Mesodermal cell (in vitro differentiated cells): ENCODE results near the gene TYW1B.
"Not testable (repeated sequence)": the region's sequence is repeated elsewhere in the genome, so short reads cannot be mapped to it uniquely, and the experiment has no call there.

Experiments
- H3K27ac ChIP-seq: 2 replicates; pipeline ENCODE4 v1.7.0; 2013; ENCODE audit warnings: mild to moderate bottlenecking, low read depth, low read length, moderate library complexity; ENCODE audit not compliant: severe bottlenecking
- H3K36me3 ChIP-seq: 2 replicates; pipeline ENCODE4 v1.7.1; 2013; ENCODE audit warnings: mild to moderate bottlenecking, low read length, moderate library complexity; ENCODE audit not compliant: control insufficient read depth, insufficient read depth
- H3K4me1 ChIP-seq: one replicate; pipeline ENCODE4 v1.7.1; 2013; ENCODE audit warnings: mild to moderate bottlenecking, low read length; ENCODE audit not compliant: insufficient read depth, control insufficient read depth, poor library complexity, severe bottlenecking
- H3K4me3 ChIP-seq: 2 replicates; pipeline ENCODE4 v1.7.0; 2013; ENCODE audit warnings: low read length, control low read depth, mild to moderate bottlenecking; ENCODE audit not compliant: insufficient read depth, poor library complexity, severe bottlenecking; ENCODE audit errors: extremely low read depth
- H3K9me3 ChIP-seq: 2 replicates; pipeline ENCODE4 v1.7.1; 2013; ENCODE audit warnings: mild to moderate bottlenecking, low read length, moderate library complexity; ENCODE audit not compliant: control insufficient read depth
- WGBS, 2 experiments: methylation state at CpG; one replicate each; pipeline ENCODE4 v1.1.5; 2013; ENCODE audit warnings: missing lambda C conversion rate in 2 of 2; ENCODE audit not compliant: insufficient coverage in 2 of 2; 5-methylcytosine and 5-hydroxymethylcytosine counted together

The TYW1B gene

GRCh38 chr7:72783601-72784370 is 44.2 kb downstream of the TYW1B start:
- H3K36me3 ChIP-seq, H3K9me3 ChIP-seq, H3K27ac ChIP-seq, H3K4me3 ChIP-seq, H3K4me1 ChIP-seq: not testable (repeated sequence)
- WGBS, 2 experiments: no CpG with 5 or more reads among the region's 4 CpGs

DNA sequence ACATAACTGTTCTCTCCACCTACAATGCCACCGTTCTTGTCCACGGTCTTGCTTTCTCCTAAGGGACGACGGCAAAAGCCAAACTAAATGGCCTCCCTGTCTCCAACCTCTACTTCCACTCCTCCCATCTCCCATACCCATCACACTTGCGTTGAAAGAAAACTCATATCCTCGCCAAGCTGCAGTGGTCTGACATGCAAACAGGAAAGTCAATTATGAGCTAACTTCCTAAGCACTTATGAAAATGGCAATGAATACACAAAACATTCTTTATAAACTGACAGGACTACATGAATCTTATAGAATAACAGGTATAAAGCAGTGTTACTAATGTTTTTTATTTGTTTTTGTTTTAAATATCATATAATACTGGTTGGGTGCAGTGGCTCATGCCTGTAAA is 46.4 kb downstream of the TYW1B start:
- H3K4me1 ChIP-seq: peaks cover 7% of the 10 kb centered on the region
- H3K9me3 ChIP-seq: no peaks in the 10 kb centered on the region
- no peak overlapping the region for H3K27ac ChIP-seq
- WGBS, 2 experiments: 88 to 95% methylated on average over 4 to 6 of the region's 6 CpGs
- H3K36me3 ChIP-seq: no peaks in the 10 kb centered on the region
- H3K4me3 ChIP-seq: no peak overlapping the region

DNA sequence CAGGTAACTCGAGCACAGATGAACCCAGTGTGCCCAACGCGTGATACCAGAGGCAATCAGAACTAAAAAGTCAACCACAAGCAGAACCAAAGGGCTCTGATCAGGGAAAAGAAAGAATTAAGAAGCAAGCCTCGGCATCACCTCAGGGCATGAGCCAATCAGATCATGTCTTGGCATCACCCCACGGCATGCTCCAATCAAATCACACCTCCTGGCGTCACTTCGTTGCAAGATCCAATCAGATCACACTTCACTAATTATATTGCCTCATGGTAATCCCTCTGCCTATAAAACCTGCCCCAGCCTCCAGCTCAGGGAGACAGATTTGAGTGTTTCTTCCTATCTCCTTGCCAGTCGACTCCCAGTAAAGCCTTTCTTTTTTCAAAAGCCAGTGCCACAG is 46.8 kb downstream of the TYW1B start:
- 95 to 100% methylated on average over 2 to 5 of the region's 8 CpGs for WGBS, 2 experiments
- H3K4me1 ChIP-seq: peaks cover 7% of the 10 kb centered on the region
- no peaks in the 10 kb centered on the region for H3K36me3 ChIP-seq
- no peak overlapping the region for H3K4me3 ChIP-seq
- no peak overlapping the region for H3K27ac ChIP-seq
- H3K9me3 ChIP-seq: no peaks in the 10 kb centered on the region

- H3K4me1 ChIP-seq, H3K9me3 ChIP-seq, H3K4me3 ChIP-seq, H3K27ac ChIP-seq, H3K36me3 ChIP-seq: not testable (repeated sequence)
- WGBS, 2 experiments: 83 to 90% methylated on average over 2 of the region's 5 CpGs
Observed at GRCh38 chr7:72780289-72780894, 47.6 kb downstream of the TYW1B start.

DNA sequence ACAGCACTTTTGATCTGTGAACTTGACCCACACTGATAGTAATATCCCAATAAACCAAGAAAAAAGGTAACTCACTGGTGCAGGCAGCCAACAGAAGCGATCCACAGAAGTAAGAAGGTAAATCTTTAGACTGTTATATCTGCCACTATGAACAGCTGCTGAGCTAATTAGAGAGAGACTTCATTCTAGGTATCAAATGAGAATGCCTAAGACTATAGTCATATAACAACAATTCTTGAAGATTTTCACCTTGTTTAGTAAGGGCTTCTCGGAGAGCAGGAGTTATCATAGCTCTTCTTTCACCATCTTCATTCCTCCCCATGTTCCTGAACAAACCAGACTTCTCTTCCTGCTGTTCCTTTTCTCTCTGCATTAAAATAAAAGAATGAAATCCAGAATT is 50.8 kb downstream of the TYW1B start:
- 100% methylated on average over 1 of the region's 2 CpGs; no CpG with 5 or more reads in 1 of the 2 experiments for WGBS, 2 experiments
- H3K36me3 ChIP-seq, H3K4me3 ChIP-seq, H3K27ac ChIP-seq, H3K4me1 ChIP-seq, H3K9me3 ChIP-seq: not testable (repeated sequence)

- not testable (repeated sequence) for H3K9me3 ChIP-seq, H3K36me3 ChIP-seq, H3K4me1 ChIP-seq, H3K4me3 ChIP-seq, H3K27ac ChIP-seq
- WGBS, 2 experiments: 100% methylated on average over 1 of the region's 2 CpGs
Observed at GRCh38 chr7:72772627-72773026, 55.4 kb downstream of the TYW1B start.

DNA sequence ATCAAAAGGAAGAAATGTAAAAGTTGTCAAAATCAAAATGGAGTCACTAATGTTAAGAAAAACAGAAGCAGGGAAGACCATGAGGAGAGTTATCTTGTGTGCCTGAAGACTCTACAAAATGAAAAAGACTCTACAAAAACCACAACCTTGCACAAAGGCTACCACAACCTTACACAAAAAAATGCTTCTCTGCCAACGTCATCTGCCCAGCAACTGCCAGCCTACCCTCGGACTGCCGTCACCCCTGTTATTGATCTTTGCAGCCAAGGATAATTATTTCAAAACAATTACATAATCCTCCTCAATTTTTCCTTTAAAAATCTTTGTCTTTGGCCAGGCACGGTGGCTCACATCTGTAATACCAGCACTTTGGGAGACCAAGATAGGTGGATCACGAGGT is 61.0 kb downstream of the TYW1B start:
- 74 to 98% methylated on average over 3 to 4 of the region's 5 CpGs for WGBS, 2 experiments

DNA sequence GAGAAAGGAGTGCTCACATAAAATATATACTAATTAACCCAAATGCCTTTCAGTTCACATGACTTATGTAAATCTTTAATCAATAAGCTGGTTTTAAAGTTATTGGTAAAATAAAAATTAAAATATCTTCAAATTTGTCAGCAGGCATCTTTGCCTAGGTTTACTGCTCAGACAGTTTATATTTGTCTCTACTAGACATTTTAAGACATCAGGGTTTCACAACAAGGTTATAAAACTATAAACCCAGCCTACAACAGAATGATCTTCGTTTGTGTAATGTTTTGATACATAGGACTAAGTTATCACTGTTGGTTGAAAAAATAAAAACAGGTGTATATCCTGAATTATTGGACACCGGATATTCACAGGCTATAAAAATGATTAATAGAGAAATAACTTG is 67.4 kb downstream of the TYW1B start:
- peaks cover 5% of the 10 kb centered on the region for H3K9me3 ChIP-seq
- H3K27ac ChIP-seq: no peak overlapping the region
- WGBS, 2 experiments: no CpG with 5 or more reads among the region's 2 CpGs
- no peaks in the 10 kb centered on the region for H3K36me3 ChIP-seq
- H3K4me1 ChIP-seq: no peaks in the 10 kb centered on the region
- H3K4me3 ChIP-seq: no peak overlapping the region

More for the DNA sequence above, 61.0 kb downstream of the TYW1B start:
- not testable (repeated sequence) for H3K9me3 ChIP-seq, H3K4me3 ChIP-seq, H3K36me3 ChIP-seq, H3K4me1 ChIP-seq, H3K27ac ChIP-seq

- H3K36me3 ChIP-seq: no peaks in the 10 kb centered on the region
- no peaks in the 10 kb centered on the region for H3K4me1 ChIP-seq
- H3K4me3 ChIP-seq: no peak overlapping the region
- H3K9me3 ChIP-seq: no peaks in the 10 kb centered on the region
- no peak overlapping the region for H3K27ac ChIP-seq
- WGBS, 2 experiments: 92 to 99% methylated on average over 7 of the region's 7 CpGs
Observed at GRCh38 chr7:72754312-72754711, 73.7 kb downstream of the TYW1B start.

DNA sequence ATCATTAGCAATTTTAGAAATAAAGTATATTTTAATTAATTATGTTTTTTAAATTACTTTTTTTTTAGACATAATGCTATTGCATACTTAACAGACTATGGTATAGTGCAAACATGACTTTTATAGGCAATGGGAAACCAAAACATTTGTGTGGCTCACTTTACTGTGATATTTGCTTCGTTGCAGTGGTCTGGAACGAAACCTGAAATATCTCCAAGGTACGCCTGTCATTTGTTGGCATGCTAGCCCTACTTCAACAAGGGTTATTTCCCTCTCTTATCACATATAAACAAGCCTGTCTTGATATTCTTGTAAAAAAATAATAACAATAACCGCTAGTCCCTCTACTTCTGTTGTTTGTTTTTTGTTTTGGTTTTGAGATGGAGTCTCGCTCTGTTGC is 74.2 kb downstream of the TYW1B start:
- Histone ChIP-seq H3K27ac (no peak overlapping the region), H3K9me3 (no peaks in the 10 kb centered on the region), H3K4me1 (no peaks in the 10 kb centered on the region), H3K36me3 (no peaks in the 10 kb centered on the region), H3K4me3 (no peak overlapping the region)
- 94 to 97% methylated on average over 3 of the region's 5 CpGs for WGBS, 2 experiments

GRCh38 chr7:72753229-72753628 is 74.8 kb downstream of the TYW1B start:
- not testable (repeated sequence) for H3K27ac ChIP-seq, H3K4me1 ChIP-seq, H3K4me3 ChIP-seq, H3K9me3 ChIP-seq, H3K36me3 ChIP-seq
- WGBS, 2 experiments: 92 to 100% methylated on average over 2 to 3 of the region's 4 CpGs
